Hepatocyte (in vitro differentiated cells): Measurements from ENCODE around the gene GH2.
"Not testable (repeated sequence)": the region's sequence is repeated elsewhere in the genome, so short reads cannot be mapped to it uniquely, and the experiment has no call there.

ENCODE experiments used
- EZH2 ChIP-seq: fragments of 200-600 bp; sonication (generic); IDR thresholded peaks from 2 replicates; pipeline ENCODE4 v1.6.1; 2016; ENCODE audit warnings: antibody characterized with exemption, mild to moderate bottlenecking, borderline replicate concordance
- TF ChIP-seq, protein P1 (sequence below): fragments of 200-600 bp; sonication (generic); IDR thresholded peaks from 2 replicates; pipeline ENCODE4 v1.5.1; 2016; ENCODE audit warnings: antibody characterized with exemption, mild to moderate bottlenecking; ENCODE audit not compliant: poor library complexity

DNA sequence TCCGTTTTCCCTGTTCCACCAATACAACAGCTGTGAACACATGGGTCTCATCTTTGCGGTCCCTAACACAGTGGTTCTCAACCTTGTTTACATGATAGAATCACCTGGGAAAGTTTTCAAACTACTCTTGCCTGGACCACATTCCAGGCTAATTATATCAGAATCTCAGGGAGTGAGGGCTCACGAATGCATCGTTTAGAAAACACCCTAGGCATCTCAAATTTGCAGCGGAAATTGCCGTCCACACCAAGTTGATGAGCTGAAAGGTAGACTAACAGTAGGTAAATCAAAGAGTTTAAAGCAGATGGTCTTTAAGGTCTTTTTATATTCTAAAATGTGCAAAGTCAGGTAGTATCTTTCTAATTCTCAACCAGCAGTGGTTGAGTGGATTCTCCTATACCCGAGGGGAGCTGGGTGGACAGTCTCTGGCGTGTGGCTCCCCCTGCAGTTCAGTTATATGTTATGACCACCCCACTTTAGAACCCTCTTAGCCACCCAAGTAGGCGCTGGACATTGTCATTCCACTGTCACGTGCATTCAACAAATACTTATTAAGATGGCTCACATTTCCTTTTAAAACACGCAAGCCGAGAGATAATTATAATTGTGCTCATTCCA lies 25.5 kb upstream of the GH2 start:
- TF ChIP-seq EZH2: not testable (repeated sequence)
- TF ChIP-seq, protein P1, sequence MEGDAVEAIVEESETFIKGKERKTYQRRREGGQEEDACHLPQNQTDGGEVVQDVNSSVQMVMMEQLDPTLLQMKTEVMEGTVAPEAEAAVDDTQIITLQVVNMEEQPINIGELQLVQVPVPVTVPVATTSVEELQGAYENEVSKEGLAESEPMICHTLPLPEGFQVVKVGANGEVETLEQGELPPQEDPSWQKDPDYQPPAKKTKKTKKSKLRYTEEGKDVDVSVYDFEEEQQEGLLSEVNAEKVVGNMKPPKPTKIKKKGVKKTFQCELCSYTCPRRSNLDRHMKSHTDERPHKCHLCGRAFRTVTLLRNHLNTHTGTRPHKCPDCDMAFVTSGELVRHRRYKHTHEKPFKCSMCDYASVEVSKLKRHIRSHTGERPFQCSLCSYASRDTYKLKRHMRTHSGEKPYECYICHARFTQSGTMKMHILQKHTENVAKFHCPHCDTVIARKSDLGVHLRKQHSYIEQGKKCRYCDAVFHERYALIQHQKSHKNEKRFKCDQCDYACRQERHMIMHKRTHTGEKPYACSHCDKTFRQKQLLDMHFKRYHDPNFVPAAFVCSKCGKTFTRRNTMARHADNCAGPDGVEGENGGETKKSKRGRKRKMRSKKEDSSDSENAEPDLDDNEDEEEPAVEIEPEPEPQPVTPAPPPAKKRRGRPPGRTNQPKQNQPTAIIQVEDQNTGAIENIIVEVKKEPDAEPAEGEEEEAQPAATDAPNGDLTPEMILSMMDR: not testable (repeated sequence)
